ENCODE data around the gene LRRC3B.

Gene LRRC3B

DNA sequence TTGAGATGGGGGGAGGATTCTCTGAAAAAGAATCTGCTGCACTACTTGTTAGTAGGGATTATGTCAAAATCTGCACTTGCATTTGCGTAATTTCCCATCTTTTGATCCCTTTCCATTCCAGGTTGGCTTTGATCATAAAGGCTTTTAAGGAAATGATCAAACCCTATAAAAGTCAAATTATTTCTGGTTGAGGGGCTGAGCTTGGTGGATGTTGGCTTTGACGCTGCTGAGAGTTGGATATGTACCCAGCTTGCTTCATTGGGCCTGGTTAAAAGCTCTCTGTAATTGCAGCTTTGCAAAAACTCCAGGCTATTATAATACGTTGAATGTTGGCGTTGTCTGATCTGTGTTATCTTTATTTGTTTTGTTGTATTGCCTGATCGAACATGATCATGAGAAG, 12.0 kb downstream of the LRRC3B start:
- no peak for DNase-seq

DNA sequence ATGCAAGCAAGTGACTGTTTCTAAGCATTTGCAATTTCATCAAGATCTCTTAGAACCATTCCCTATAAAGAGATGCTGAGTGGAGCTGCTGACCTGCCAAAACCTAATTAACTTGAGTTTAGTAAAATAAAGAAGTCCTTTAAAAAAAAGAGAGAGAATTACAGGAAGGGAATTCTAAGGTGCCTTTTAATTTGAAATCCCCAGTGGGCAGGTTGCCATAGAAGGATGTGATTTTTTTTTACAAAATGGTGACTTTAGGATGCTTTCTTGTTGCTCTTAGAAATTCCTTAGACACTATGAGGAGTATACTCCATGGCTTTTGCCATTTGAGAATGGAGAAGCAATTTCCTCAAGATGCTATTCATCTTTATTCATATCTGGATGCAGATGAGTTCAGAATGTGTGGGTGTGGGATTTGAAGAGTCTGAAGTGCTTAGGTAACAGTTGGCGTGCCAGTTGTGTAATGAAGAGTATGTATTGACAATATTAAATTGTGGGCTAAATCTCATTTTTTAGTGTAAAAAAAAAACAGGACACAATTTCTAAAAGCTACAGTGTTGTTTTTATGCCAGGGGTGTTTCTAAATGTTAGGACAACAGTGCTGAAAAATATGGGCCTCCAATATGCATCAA, 13.6 kb downstream of the LRRC3B start:
- DNase-seq, result no peak

DNA sequence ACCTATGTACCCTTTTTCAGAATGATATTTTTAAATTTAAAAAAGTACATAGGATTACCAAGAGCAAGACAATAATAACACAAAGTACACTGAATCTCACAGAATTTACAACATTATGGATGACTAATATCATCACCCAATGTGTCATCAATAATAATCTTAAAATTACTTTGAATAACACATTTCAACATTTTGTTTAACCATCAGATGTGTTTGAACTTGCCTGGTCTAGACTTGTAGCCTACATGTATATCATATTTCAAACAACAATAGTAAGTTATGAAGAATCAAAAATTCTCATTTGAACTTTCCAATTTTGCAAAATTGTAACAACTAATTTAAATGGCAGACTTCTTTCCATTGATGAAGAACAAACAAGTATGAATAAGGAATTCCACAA, 15.1 kb downstream of the LRRC3B start:
- DNase-seq, result no peak

DNA sequence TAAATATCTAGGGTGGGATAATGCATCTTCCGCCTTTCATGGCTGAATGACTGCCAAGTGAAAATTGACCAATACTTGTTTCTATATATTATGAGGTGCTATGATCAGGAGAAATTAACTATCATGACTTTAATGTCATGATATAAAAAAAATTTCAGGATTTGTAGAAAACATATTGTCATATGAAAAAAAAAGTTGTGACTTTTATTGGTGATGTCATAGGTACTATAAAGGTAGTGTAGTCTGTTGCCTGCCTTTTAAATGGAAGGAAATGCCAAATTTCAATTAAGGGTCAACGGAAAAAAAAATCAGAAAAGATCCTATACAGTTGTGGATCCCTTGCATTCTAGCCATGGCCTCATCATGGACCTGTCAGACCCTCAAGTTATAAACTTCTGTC, 15.5 kb downstream of the LRRC3B start:
- DNase-seq, result no peak

DNA sequence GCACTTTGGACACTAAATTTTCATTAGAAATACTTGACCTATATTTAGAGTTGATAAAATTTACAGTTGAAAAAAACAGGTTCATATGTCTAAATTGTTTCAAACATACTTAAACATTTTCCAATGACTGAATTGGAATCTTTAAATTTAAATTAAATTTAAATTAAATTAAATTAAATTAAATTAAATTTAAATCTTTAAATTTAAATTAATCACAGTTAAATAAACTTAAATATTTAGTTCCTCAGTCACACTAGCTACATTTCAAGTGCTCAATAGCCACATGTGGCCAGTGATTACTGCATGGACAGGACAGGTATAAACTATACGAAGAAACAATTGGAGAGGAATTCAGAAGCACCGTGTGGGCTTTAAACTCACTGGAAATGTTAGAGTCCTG, 16.8 kb downstream of the LRRC3B start:
- DNase-seq, result no peak

DNA sequence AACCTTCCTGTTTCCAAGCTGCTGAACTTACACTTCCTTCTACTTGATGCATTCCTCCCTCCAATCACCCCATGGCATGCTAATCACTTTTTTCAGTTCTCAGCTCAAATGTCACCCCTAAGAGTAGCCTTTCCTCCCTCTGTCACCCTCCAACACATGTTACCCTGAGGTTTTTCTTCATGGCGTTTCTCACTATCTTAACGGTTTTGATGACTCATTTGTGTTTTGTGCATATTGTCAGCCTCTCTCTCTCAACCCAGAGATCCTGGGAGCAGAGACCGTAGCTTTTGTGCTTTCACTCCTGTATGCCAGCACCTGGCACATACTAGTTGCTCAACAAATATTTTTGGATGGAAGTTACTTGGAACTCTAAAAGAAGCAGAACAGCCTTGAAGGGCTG, 24.5 kb downstream of the LRRC3B start:
- no peak for DNase-seq

DNA sequence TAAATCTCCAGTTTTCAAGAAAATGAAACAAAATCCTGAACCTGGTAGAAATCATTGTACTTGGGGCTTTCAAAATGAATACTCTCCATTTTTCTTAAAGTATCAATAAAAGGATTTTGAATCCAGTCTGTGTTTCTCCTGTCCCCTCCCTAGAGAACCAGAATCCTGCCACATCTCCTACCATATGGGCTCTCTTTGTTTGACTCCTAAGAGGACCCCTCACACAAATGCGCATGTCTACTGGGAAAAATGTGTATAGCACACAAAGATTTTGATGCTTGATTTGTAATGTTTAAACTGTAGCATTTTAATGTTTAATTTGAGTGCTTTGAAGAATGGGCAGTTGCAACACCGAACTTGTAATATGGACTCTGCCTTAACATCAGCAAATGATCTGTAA, 25.9 kb downstream of the LRRC3B start:
- no peak for DNase-seq

DNA sequence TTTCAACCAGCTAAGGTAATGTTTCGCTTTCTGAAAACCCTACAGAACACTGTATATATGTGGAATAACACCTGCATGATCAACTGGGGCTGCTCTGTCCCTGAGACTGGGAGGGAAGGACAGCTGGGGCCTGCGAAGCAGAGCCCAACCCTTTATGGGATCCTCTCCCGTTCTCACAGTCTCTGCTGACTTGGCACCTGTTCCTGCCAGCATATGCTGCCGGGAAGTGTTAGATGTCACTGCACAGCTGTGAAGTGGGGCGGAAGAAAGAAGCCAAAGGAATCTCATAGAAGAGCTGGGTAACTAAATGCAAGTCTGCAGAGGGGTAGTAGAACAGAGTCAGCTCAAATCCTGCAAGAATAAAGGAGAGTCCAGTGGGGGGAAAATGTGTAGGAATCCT, 29.6 kb downstream of the LRRC3B start:
- no peak for DNase-seq

DNA sequence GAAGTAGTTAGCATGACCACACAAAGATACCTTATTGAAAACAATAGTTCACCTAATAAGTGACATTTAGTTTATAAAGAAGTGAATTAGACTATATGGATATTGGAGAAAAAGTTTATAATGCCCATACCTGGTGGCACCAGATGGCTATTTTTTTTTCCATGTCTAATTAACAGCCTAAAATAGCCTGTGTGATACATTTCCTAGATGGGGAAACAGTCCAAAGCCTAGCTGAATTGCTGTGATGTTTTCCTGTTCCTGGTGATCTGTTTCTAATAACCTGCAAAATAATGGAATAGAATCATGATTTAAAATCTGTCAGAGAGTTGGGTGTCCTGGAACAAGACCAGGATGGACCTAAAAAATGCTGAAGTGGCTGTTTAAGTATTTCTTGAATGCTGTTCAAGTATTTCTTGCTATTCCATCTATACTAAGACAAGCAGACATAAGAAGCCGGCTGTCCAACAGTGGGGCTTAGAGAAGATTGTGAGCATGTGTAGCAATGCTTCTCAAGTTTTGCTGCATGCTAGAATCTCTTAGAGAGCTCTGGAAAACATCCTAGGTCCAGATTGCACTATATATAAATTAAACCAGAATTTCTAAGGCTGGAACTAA, 31.3 kb downstream of the LRRC3B start:
- DNase-seq, result no peak

DNA sequence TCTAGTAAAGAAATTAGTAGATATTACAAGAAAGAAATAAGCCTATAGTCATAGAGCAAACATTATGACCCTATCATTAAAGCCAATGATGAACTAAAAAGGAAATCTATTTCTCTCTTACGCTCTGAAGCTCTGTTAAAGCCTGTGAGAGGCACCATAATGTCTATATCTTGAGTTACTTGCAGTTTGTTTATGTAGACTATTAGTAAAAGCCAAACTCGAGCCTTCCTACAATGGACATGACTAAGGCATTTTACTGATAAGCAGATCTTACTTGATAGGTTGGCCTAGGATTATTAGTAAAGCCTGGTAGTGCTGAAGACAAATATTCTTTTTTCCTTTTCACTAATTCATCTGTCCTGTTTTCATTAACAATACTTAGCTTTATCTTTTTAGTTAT, 32.7 kb downstream of the LRRC3B start:
- no peak for DNase-seq

DNA sequence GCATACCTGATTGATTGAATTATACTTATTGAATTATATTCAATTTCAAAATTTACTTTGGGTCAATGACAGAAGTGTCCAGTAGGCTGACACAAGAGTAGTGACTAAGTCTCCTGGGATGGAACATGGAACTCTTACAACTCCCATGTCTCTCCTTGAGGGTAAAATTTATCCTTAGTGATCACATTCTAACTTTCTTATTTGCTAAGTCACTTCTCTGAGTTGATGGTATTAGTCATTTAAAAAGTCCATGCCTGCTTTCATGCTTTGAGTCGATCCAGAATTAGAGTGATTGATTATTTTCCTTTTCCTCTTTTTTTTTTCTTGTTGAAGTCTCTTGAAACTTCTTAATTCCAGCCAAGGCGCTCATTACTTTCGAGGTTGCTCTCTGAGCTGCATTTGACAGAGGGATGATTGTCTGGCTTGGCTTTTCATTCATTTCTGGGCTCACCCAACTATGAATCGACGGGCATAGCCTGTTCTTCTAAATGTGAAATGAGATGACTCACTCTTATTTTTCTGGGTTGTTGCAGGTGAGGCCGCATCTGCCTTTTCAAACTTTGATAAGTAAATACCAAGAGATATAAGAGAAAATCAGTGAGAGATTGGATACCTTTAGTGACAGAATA, 34.9 kb downstream of the LRRC3B start:
- DNase-seq, result no peak

DNA sequence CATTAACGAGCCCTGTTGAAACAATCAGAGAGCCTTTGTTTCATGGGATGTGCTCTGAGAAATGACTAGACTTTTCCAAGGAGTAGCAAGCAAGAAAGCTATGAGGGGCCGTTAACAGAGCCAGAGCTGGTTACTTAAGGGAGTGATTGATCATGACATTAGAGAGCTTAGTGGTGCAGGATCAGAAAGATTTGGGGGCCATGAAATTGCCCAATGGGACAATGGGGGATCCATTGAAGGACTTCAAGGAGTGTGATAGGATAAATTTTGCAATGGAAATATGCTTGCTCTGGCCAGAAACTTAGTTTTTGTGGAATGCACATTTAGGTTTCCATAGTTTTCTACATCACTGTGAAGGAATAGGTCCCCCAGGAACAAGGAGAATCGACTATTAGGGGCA, 45.6 kb downstream of the LRRC3B start:
- no peak for DNase-seq

DNA sequence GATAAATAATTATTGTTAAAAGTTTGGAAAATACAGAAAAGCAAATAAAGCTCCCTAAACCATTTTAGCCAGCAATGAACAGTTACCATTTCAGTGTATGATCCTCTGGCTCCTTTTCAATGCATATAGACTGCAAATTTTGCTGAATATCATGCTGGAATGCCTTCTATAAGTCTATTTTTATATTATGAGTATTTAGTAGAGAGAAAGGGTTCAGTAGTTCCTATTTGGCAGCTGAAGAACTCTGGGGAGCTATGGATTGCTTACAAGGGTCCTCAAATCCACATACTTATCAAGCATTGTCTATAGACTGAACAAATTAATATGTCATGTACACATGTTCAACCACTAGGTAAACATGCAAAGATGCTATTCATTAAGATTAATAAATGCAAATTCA, 46.1 kb downstream of the LRRC3B start:
- DNase-seq, result no peak

DNA sequence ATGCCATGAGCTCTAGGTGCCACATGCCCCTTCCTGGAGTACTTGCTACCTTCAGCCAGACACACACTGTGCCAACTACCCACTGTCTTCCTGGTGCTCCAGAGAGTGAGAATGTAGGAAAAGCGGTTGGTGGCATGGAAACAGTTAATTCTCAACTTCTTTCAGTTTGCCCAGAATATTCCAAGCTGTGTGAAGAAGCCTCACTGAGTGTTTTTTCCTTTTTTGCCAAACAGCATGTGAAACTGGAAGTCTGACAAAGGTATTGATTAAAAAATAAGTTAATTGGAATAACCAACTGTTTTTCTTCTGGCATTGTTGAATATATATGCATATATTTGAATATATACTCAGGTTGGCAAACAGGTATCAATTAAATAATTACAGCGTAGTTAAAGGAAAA, 52.8 kb downstream of the LRRC3B start:
- no peak for DNase-seq

DNA sequence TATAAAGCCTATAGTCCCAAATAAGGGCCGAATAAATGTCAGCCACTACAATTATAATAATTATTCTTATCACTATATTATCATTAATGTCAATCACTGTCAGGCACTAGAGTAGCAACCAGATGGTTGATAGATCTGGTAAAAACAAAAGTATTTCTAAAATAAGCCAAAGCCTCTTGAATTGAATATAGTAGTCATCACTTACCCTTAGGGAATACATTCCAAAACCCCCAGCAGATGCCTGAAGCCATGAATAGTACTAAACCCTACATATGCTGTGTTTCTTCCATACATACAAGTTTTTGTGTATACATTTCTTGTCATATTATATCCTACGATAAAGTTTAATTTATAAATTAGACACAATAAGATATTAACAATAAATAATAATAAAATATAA, 59.1 kb downstream of the LRRC3B start:
- no peak for DNase-seq

DNA sequence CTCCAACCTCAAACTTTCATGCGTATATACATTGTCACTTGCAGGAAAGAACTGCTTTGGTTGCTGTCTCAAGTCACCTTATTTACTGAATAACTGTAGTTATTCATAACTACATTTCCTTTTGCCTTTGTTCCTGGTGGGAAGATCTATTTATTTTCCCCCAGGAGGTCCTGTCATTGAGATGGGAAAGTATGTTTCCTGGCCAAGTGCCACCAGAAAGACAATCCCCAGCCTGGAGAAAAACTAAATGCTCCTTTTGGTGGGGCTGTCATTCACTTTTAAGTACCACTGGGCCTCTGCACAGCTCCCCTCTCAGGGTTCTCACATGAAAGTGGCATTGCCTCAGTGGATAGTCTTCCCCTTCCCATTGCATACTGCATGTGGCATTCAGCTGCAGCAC, 59.8 kb downstream of the LRRC3B start:
- no peak for DNase-seq

DNA sequence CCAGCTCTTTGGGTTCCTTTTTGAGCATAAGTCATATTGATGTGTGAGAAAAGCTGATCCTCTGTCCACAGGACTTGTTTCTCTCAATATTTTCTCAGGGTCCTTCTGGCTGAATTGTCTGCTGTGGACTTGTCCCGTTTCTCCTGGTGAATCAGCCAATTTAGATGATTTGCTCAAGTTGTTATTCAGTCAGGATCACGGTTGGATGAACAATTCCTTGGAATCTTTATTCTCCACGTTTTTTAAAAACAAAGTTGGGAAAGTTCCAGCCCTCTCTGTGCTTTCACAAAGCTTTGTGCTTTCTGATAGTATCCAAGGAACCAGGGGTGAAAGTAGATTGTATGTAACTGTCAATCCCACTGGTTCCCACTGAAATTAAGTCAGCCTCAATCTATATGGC, 61.3 kb downstream of the LRRC3B start:
- DNase-seq, result no peak

DNA sequence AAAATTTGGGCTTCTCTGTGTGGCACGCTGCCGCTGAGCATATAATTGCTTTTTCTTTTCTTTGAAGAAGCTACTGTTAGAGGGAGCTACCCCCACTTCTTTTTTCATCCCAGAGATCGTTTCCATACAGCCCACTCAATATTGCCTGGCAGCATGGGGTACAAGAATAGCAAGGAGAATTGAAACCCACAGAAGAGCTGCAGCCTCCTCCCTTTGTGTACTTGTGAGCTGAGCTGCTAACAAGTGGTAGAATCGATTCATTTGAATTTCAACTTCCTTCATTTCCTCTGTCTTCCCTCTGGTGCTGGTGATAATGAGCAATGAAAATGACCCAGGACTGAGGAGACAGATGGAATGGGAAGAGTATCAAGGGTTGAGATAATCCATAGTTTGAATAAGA, 64.9 kb downstream of the LRRC3B start:
- DNase-seq, result no peak

DNA sequence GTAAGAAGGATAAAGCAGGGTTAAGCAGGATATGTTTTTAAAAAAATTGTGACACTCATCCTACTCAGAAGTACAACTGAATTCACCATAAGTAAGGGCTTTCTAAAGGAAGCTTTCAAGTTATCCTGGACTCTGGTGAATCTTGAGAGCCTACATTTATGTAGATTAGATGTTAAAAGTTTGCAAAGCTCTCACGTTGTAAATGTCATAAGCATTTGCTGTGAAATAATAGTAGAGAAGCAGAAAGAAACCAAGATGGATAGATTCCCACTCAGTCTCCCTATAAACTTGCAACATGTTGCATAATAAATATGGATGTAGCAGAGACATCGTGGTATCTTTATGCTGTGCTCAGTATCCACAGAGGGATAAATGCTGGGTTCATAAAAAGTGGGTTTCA, 77.0 kb downstream of the LRRC3B start:
- DNase-seq, result no peak

DNA sequence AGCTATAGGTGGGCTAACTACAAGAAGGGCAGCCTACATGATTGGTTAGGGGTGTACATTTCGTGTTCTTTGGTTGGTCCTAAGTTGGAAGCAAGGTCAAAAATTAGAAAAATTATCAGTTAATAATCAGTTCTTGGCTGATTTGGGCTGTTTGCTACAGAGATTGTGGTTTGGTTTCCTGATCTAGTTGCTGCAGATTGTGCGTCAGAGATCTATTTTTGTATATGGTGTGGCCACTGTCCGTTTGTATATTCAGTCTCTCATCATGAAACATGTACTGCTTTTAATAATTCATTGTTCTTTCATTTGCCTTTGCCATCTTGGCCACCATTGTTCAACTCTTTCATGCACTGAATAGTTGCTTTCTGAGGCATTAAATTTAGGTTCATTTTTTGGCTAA, 80.9 kb downstream of the LRRC3B start:
- DNase-seq, result no peak

DNA sequence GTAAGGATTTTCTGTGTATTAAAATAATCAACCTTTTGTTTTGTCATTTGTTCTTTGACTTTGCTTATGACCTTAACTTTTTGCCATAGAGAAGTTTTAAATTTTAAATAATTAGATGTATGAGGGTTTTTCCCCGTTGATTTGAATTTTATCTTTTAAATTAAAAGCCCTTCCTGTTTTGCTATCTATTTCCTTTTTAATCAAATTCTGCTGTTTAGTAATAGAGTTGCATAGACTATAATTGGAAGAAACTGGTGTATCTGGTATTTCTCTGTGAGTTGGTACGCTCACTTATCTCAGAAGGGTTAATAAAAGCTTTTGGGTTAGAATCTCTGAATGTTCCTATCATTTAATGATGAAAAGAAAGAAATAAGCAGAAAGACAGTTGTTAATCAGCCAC, 82.2 kb downstream of the LRRC3B start:
- no peak for DNase-seq

DNA sequence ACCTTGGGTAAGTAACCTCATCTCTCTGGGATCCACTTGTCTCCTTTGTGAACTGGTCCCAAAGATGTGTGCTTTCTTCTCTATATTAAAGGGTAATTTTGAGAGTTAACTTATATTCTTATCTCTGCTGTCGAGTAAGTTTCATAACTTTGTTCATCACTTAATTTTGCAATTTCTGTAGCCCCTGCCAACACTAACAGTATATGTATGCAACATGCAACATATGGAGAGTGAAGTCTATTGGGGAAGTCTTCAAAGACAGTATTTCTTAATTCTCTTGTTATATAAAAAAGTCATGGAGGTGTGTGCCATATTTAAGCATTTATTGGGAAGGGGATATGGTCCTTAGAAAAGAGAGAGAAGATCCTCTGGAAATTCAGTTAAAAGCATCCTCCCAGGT, 85.9 kb downstream of the LRRC3B start:
- DNase-seq, result no peak

DNA sequence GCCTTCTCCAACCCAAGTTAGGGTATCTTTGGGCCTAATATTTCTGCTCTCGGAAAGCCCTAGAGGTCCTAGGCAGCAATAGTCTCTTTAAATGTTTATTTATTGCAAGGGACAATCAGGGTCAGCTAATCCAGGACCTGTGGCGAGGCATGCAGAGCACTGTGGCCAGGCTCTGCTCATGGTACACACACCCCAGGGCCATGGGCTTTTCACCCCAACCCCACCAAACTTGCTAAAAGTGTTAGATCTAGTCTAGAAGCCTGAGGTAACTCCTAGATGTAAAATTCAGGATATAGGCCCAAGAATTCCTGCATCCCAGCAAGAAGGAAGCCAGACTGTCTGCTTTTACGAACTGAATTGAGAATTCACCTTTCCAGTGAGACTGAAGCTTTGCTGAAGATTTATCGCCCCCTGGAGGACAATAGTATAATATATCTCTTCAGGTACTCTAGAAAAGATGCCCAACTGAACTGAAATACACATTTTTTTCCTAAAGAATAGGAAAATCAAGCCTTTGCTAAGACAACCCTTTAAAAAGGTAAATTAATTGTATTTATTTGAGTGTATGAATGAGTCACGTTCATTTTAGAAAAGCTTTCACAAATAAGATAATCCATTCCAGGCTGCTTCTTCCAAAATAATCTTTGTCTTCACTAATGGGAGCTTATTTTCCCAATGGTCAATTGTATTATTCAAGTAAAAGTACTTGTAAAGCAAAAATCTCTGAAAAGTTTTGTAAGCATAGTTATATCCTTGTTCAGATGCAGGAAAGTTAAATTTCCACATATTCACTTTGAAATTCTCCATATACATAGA, 89.8 kb downstream of the LRRC3B start:
- DNase-seq, result no peak

DNA sequence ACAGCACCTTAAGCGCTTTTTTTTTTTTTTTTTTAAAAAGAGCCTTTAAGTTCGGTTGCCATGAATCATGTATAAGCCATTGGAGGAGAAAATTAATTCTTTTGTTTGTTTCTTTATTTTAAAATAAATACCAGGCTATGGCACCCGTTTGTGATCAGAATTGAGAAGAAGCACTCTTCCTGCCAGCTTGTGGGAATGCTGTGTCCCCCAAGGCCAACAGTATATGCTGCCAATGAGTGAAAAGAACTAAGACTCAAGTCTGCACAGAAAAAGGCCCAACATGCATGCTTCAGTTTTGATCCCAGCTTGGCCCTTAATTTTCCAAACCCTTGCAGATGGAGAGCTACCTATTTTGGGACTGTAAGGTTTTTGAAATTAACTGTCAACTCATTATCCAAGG, 90.5 kb downstream of the LRRC3B start:
- no peak for DNase-seq
